PC-3 (cell line): ENCODE measurements around the gene ADARB2.

ENCODE experiments used
- EZH2 ChIP-seq: fragments of 300-600 bp; sonication (generic); IDR thresholded peaks from one replicate; pipeline ENCODE4 v1.6.1; 2017; ENCODE audit warnings: antibody characterized with exemption, mild to moderate bottlenecking, low read length; ENCODE audit not compliant: unreplicated experiment
- EZH2phosphoT487 ChIP-seq: fragments of 300-600 bp; sonication (generic); IDR thresholded peaks from 2 replicates; pipeline ENCODE4 v1.6.1; 2018; ENCODE audit warnings: mild to moderate bottlenecking, antibody characterized with exemption, low read length, borderline replicate concordance
- TF ChIP-seq, protein P1 (sequence below): fragments of 300-600 bp; sonication (generic); conservative IDR thresholded peaks from 2 replicates; pipeline ENCODE4 v1.5.1; 2017; ENCODE audit warnings: antibody characterized with exemption, low read depth, mild to moderate bottlenecking, low read length

DNA sequence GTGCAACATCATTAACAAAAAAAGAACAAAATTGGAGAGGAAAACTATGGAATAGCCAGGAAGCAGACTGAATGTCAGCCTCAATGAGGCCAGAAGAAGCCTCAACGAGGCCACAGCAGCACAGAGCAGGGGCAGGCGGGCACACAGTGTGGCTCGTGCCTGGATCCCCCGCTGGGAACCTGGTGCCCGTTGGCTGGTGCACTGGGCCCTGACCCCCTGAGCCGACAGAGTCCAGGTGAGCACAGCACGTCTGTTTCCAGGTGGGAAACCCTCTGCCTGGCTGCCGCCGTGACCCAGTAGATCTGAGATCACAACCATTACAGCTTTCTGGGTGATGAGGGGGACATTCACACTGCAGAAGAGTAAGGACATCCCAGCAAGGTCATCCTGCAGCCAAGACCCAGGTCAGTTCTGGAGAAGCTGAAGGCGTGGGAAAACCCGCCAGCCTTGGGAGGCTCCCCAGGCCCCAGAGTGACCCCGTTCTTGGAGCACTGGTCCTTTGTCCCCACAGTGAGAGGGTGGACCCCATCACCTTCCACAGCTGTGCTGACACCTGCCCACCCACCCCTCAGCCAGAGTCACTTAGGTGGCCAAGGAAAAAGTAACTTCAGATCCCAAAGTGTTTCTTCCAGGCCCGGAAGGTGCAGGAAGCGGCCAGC lies 222.1 kb downstream of the ADARB2 start:
- TF ChIP-seq, protein P1, sequence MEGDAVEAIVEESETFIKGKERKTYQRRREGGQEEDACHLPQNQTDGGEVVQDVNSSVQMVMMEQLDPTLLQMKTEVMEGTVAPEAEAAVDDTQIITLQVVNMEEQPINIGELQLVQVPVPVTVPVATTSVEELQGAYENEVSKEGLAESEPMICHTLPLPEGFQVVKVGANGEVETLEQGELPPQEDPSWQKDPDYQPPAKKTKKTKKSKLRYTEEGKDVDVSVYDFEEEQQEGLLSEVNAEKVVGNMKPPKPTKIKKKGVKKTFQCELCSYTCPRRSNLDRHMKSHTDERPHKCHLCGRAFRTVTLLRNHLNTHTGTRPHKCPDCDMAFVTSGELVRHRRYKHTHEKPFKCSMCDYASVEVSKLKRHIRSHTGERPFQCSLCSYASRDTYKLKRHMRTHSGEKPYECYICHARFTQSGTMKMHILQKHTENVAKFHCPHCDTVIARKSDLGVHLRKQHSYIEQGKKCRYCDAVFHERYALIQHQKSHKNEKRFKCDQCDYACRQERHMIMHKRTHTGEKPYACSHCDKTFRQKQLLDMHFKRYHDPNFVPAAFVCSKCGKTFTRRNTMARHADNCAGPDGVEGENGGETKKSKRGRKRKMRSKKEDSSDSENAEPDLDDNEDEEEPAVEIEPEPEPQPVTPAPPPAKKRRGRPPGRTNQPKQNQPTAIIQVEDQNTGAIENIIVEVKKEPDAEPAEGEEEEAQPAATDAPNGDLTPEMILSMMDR = no peak
- TF ChIP-seq EZH2 = no peak
- TF ChIP-seq EZH2phosphoT487 = no peak
